B cell (primary cell): ENCODE data around the gene SPINK1. TPM values are rescaled to one million over a fixed set of nuclear protein-coding genes. Genes with fewer than 3 reads are reported as not detected.

Experiments
- ATAC-seq: fragments of 200-7000 bp; cut with Tn5 transposase; one replicate; pipeline ENCODE4 v1.10.0; 2021; ENCODE audit warnings: low read depth, mild to moderate bottlenecking, moderate number of reproducible peaks, moderate library complexity
- CTCF ChIA-PET: fragments of 350-600 bp; sonication (Branson Sonifier 250); formaldehyde crosslinking; loops from one replicate; lab custom pipeline; 2021; ENCODE audit warnings: antibody characterized with exemption, inconsistent platforms; lab: Charles Lee
- POLR2A ChIA-PET: fragments of 350-600 bp; sonication (Branson Sonifier 250); formaldehyde crosslinking; loops from one replicate; lab custom pipeline; 2021; ENCODE audit warnings: antibody characterized with exemption; lab: Charles Lee
- DNase-seq: peaks from one replicate; pipeline ENCODE4 v3.0.0; 2013
- H2AFZ ChIP-seq: 2 replicates; pipeline ENCODE4 v1.6.1; 2012; ENCODE audit warnings: mild to moderate bottlenecking, low read depth, low read length; ENCODE audit not compliant: insufficient read depth, poor library complexity, severe bottlenecking
- H3K27ac ChIP-seq, 2 donors: 1 replicate in 1 of 2; 2 replicates in 1 of 2; pipeline ENCODE4 v1.5.1; 2012 to 2013; ENCODE audit warnings: low read length in 2 of 2, mild to moderate bottlenecking in 2 of 2, moderate library complexity in 1 of 2
- H3K27me3 ChIP-seq, 4 experiments: fragments of 200-600 bp in 1 of 4; sonication (generic) in 1 of 4; replicated peaks in 1 of 4; 1 replicate in 2 of 4; 2 replicates in 2 of 4; pipeline versions ENCODE4 v1.6.1 to v1.7.0; 2013 to 2016; ENCODE audit warnings: low read length in 3 of 4, mild to moderate bottlenecking in 2 of 4, mixed read lengths in 1 of 4, moderate library complexity in 1 of 4; ENCODE audit not compliant: insufficient read depth in 4 of 4, control insufficient read depth in 3 of 4; ENCODE audit errors: control extremely low read depth in 1 of 4
- H3K36me3 ChIP-seq, 2 experiments: replicated peaks in 1 of 2; 1 replicate in 1 of 2; 2 replicates in 1 of 2; pipeline versions ENCODE4 v1.6.1 to v1.7.1; 2013; ENCODE audit warnings: low read length in 1 of 2; ENCODE audit not compliant: insufficient read depth in 2 of 2, control insufficient read depth in 1 of 2; ENCODE audit errors: control extremely low read depth in 1 of 2, extremely low read depth in 1 of 2
- H3K4me1 ChIP-seq, 2 donors: fragments of 200-600 bp in 1 of 2; sonication (generic) in 1 of 2; 1 replicate in 1 of 2; 2 replicates in 1 of 2; pipeline versions ENCODE4 v1.5.1 to v1.6.1; 2013 to 2017; ENCODE audit warnings: low read length in 2 of 2; ENCODE audit not compliant: control insufficient read depth in 2 of 2, insufficient read depth in 2 of 2
- H3K4me2 ChIP-seq: replicated peaks from 2 replicates; pipeline ENCODE3; 2012; ENCODE audit warnings: mild to moderate bottlenecking, low read depth, low read length; ENCODE audit not compliant: poor library complexity, severe bottlenecking
- H3K4me3 ChIP-seq, 5 experiments: fragments of 200-600 bp in 1 of 5; sonication (generic) in 1 of 5; 1 replicate in 3 of 5; 2 replicates in 2 of 5; pipeline versions ENCODE4 v1.5.1 to v1.7.0; 2011 to 2016; ENCODE audit warnings: low read length in 4 of 5, mild to moderate bottlenecking in 4 of 5, low read depth in 2 of 5, control low read depth in 1 of 5, moderate library complexity in 1 of 5; ENCODE audit not compliant: insufficient read depth in 1 of 5; ENCODE audit errors: control extremely low read depth in 1 of 5, extremely low read depth in 1 of 5
- H3K79me2 ChIP-seq: fragments of 200-600 bp; sonication (generic); one replicate; pipeline ENCODE4 v1.6.0; 2016; ENCODE audit warnings: low read length; ENCODE audit not compliant: control insufficient read depth, insufficient read depth
- H3K9ac ChIP-seq: fragments of 200-600 bp; sonication (generic); 2 replicates; pipeline ENCODE4 v1.6.1; 2017; ENCODE audit warnings: mild to moderate bottlenecking, low read length, moderate library complexity
- H3K9me3 ChIP-seq, 3 donors: one replicate each; pipeline versions ENCODE4 v1.6.1 to v1.7.1; 2013; ENCODE audit warnings: low read length in 2 of 3; ENCODE audit not compliant: control insufficient read depth in 2 of 3, insufficient read depth in 1 of 3; ENCODE audit errors: control extremely low read depth in 1 of 3
- H4K20me1 ChIP-seq: 2 replicates; pipeline ENCODE4 v1.6.0; 2012; ENCODE audit warnings: mild to moderate bottlenecking, low read length; ENCODE audit not compliant: insufficient read depth, control insufficient read depth, poor library complexity, severe bottlenecking
- H3K27ac Mint-ChIP-seq: one replicate; pipeline ENCODE4 v1.8.0; 2021; ENCODE audit warnings: mixed read lengths
- H3K27me3 Mint-ChIP-seq: one replicate; pipeline ENCODE4 v1.8.0; 2021; ENCODE audit warnings: mixed read lengths
- H3K4me1 Mint-ChIP-seq: one replicate; pipeline ENCODE4 v1.8.0; 2021; ENCODE audit warnings: mixed read lengths
- H3K4me3 Mint-ChIP-seq: one replicate; pipeline ENCODE4 v1.8.0; 2021; ENCODE audit warnings: mixed read lengths
- H3K9me3 Mint-ChIP-seq: one replicate; pipeline ENCODE4 v1.8.0; 2022; ENCODE audit warnings: mixed read lengths; ENCODE audit not compliant: insufficient read depth
- EZH2 ChIP-seq: IDR thresholded peaks from 2 replicates; pipeline ENCODE4 v1.6.1; 2012; ENCODE audit warnings: borderline replicate concordance, low read depth, mild to moderate bottlenecking, moderate library complexity, low read length; ENCODE audit not compliant: insufficient read depth, poor library complexity, severe bottlenecking
- WGBS: methylation state at CpG from one replicate; pipeline ENCODE4 v1.1.5; 2013; ENCODE audit warnings: missing lambda C conversion rate; ENCODE audit not compliant: insufficient coverage; 5-methylcytosine and 5-hydroxymethylcytosine counted together
- intact Hi-C: fragments of 100-400 bp; cut with micrococcal nuclease; formaldehyde crosslinking; loops from one replicate; pipeline ENCODE4 v1.10.0; 2022
- polyA plus RNA-seq: library from polyadenylated mRNA; depleted of rRNA; stranded (reverse); fragments of >200 nt; gene quantifications from 2 replicates; pipeline ENCODE4 v1.2.3, GENCODE V29; 2012
- total RNA-seq, 2 donors: library from RNA; stranded (reverse); fragments of 120-200 nt in 1 of 2; gene quantifications; 1 replicate in 1 of 2; 2 replicates in 1 of 2; pipeline versions ENCODE4 v1.2.3 to v1.2.4, GENCODE V29; 2013 to 2022
- TF ChIP-seq, protein P1 (sequence below): fragments of 200-600 bp; IDR thresholded peaks from one replicate; pipeline ENCODE4 v1.8.0; 2022; ENCODE audit warnings: antibody characterized with exemption, mild to moderate bottlenecking

SPINK1 gene
- total and polyA plus RNA-seq, 2 donors (not counting 1 experiment from before 2014, with no cell fraction given) = not detected

- Histone ChIP-seq H3K79me2 (no peaks in the 10 kb centered on the region), H3K4me2 (no peak overlapping the region), H3K9me3 (no peaks in the 10 kb centered on the region), H3K9ac (no peak overlapping the region), H3K4me3 (no peak overlapping the region), H3K4me1 (no peaks in the 10 kb centered on the region), H3K27ac (no peak overlapping the region), H3K27me3 (no peaks in the 10 kb centered on the region), H3K36me3 (no peaks in the 10 kb centered on the region), H2AFZ (no peak overlapping the region), H4K20me1 (no peaks in the 10 kb centered on the region)
- no peak for DNase-seq
- H3K27me3 Mint-ChIP-seq = peaks cover 13% of the 10 kb centered on the region
- no peak for ATAC-seq
- H3K9me3 Mint-ChIP-seq = no peaks in the 10 kb centered on the region
- no peak overlapping the region for H3K27ac Mint-ChIP-seq
- no peak overlapping the region for H3K4me3 Mint-ChIP-seq
- TF ChIP-seq, protein P1, sequence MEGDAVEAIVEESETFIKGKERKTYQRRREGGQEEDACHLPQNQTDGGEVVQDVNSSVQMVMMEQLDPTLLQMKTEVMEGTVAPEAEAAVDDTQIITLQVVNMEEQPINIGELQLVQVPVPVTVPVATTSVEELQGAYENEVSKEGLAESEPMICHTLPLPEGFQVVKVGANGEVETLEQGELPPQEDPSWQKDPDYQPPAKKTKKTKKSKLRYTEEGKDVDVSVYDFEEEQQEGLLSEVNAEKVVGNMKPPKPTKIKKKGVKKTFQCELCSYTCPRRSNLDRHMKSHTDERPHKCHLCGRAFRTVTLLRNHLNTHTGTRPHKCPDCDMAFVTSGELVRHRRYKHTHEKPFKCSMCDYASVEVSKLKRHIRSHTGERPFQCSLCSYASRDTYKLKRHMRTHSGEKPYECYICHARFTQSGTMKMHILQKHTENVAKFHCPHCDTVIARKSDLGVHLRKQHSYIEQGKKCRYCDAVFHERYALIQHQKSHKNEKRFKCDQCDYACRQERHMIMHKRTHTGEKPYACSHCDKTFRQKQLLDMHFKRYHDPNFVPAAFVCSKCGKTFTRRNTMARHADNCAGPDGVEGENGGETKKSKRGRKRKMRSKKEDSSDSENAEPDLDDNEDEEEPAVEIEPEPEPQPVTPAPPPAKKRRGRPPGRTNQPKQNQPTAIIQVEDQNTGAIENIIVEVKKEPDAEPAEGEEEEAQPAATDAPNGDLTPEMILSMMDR = no peak
- TF ChIP-seq EZH2 = no peak
- ChIA-PET POLR2A (no interaction called here), CTCF (interaction anchor here (0.5 kb wide), 1 partner anchor 15 kb away, joined by 3 read pairs; no protein-coding TSS in a partner anchor)
- H3K4me1 Mint-ChIP-seq = no peaks in the 10 kb centered on the region
- no CpG with 5 or more reads among the region's 2 CpGs for WGBS
- intact Hi-C loops = no loop called here
These were observed 41.7 kb downstream of the SPINK1 start for GRCh38 chr5:147789820-147790219.

GRCh38 chr5:147788023-147788422 lies 43.4 kb downstream of the SPINK1 start:
- no peak overlapping the region for H3K27ac Mint-ChIP-seq
- Histone ChIP-seq H3K79me2 (no peaks in the 10 kb centered on the region), H3K27me3 (no peaks in the 10 kb centered on the region), H3K4me3 (no peak overlapping the region), H3K9ac (no peak overlapping the region), H2AFZ (no peak overlapping the region), H3K9me3 (no peaks in the 10 kb centered on the region), H3K4me1 (no peaks in the 10 kb centered on the region), H4K20me1 (no peaks in the 10 kb centered on the region), H3K36me3 (no peaks in the 10 kb centered on the region), H3K27ac (no peak overlapping the region), H3K4me2 (no peak overlapping the region)
- H3K9me3 Mint-ChIP-seq = no peaks in the 10 kb centered on the region
- no peak for DNase-seq
- no peaks in the 10 kb centered on the region for H3K4me1 Mint-ChIP-seq
- no peak overlapping the region for H3K4me3 Mint-ChIP-seq
- ChIA-PET POLR2A (interaction anchor here (0.5 kb wide), 1 partner anchor 1024 kb away, joined by 3 read pairs; no protein-coding TSS in a partner anchor), CTCF (no interaction called here)
- ATAC-seq = no peak
- intact Hi-C loops = no loop called here
- TF ChIP-seq, protein P1 = no peak
- TF ChIP-seq EZH2 = no peak
- H3K27me3 Mint-ChIP-seq = peaks cover 13% of the 10 kb centered on the region
